HFFc6 (cell line): ENCODE measurements around the gene ITGA8. TPM values are rescaled to one million over a fixed set of nuclear protein-coding genes. Genes with fewer than 3 reads are reported as not detected.
A peak's percentile ranks its signal among the peaks of the same experiment; 100 is the strongest.
"Not testable (repeated sequence)": the region's sequence is repeated elsewhere in the genome, so short reads cannot be mapped to it uniquely, and the experiment has no call there.

ENCODE experiments used
- DNase-seq: peaks from one replicate; pipeline ENCODE4 v3.0.0-alpha.2; 2018
- H3K27ac Mint-ChIP-seq: 2 replicates; pipeline ENCODE4 v1.8.0; 2020; ENCODE audit warnings: mild to moderate bottlenecking, mixed read lengths
- H3K27me3 Mint-ChIP-seq: 2 replicates; pipeline ENCODE4 v1.8.0; 2021; ENCODE audit warnings: mild to moderate bottlenecking, moderate library complexity, mixed read lengths; ENCODE audit not compliant: insufficient read depth
- H3K36me3 Mint-ChIP-seq: 2 replicates; pipeline ENCODE4 v1.8.0; 2021; ENCODE audit warnings: low read depth, mixed read lengths
- H3K4me1 Mint-ChIP-seq: 2 replicates; pipeline ENCODE4 v1.8.0; 2020; ENCODE audit warnings: low read depth, mixed read lengths
- H3K4me3 Mint-ChIP-seq: 2 replicates; pipeline ENCODE4 v1.8.0; 2020; ENCODE audit warnings: mild to moderate bottlenecking, moderate library complexity, mixed read lengths
- H3K9me3 Mint-ChIP-seq: 2 replicates; pipeline ENCODE4 v1.8.0; 2020; ENCODE audit warnings: mild to moderate bottlenecking, mixed read lengths
- total RNA-seq, 6 experiments: library from RNA; stranded (reverse); fragmentation: NEBNext Ultra II Directional; extraction: Animal tissue kit (Norgen Biotek cat#: 25700); gene quantifications; 2 replicates in 1 of 6; 3 replicates in 5 of 6; pipeline ENCODE4 v1.2.3, GENCODE V29; 2021
- TF ChIP-seq, protein P1 (sequence below): fragments of 200-600 bp; sonication (generic); IDR thresholded peaks from 2 replicates; pipeline ENCODE4 v1.5.0; 2021; ENCODE audit warnings: antibody characterized with exemption, mild to moderate bottlenecking

The ITGA8 gene
- total RNA-seq, 6 experiments from 2014 or later, result not detected

DNA sequence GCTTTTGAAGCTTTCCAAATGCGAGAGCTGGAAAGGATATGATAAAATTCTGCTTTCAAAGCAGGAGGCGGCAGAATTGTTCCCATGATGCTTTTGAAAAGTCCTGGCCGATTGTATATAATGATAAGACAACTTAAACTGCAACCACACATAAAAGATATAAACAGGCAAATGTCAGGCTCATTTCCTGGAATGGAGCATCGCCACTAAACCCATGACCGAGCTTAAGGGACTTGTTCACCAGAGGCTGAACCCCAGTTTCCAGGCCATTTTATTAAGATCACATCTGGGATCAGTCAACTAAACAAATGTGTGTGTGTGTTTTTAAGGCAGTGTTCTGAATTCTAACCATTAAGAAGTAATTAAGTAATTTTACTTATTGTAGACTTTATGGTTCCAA, 131.6 kb downstream of the ITGA8 start:
- TF ChIP-seq, protein P1, sequence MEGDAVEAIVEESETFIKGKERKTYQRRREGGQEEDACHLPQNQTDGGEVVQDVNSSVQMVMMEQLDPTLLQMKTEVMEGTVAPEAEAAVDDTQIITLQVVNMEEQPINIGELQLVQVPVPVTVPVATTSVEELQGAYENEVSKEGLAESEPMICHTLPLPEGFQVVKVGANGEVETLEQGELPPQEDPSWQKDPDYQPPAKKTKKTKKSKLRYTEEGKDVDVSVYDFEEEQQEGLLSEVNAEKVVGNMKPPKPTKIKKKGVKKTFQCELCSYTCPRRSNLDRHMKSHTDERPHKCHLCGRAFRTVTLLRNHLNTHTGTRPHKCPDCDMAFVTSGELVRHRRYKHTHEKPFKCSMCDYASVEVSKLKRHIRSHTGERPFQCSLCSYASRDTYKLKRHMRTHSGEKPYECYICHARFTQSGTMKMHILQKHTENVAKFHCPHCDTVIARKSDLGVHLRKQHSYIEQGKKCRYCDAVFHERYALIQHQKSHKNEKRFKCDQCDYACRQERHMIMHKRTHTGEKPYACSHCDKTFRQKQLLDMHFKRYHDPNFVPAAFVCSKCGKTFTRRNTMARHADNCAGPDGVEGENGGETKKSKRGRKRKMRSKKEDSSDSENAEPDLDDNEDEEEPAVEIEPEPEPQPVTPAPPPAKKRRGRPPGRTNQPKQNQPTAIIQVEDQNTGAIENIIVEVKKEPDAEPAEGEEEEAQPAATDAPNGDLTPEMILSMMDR, result no peak
- Mint-ChIP-seq H3K4me1 (peaks cover 25% of the 10 kb centered on the region), H3K9me3 (no peaks in the 10 kb centered on the region), H3K4me3 (no peak overlapping the region), H3K27me3 (peaks cover 2% of the 10 kb centered on the region), H3K27ac (no peak overlapping the region), H3K36me3 (no peaks in the 10 kb centered on the region)
- no peak for DNase-seq

- H3K27me3 Mint-ChIP-seq, result peaks cover 1% of the 10 kb centered on the region; the same call in 1 of the 2 replicates
- no peak for DNase-seq
- no peaks in the 10 kb centered on the region for H3K9me3 Mint-ChIP-seq
- H3K4me1 Mint-ChIP-seq, result peaks cover 25% of the 10 kb centered on the region
- TF ChIP-seq, protein P1, result no peak
- H3K36me3 Mint-ChIP-seq, result no peaks in the 10 kb centered on the region
- H3K4me3 Mint-ChIP-seq, result no peak overlapping the region
- H3K27ac Mint-ChIP-seq, result no peak overlapping the region
These were observed 132.5 kb downstream of the ITGA8 start for GRCh38 chr10:15587271-15587670.

DNA sequence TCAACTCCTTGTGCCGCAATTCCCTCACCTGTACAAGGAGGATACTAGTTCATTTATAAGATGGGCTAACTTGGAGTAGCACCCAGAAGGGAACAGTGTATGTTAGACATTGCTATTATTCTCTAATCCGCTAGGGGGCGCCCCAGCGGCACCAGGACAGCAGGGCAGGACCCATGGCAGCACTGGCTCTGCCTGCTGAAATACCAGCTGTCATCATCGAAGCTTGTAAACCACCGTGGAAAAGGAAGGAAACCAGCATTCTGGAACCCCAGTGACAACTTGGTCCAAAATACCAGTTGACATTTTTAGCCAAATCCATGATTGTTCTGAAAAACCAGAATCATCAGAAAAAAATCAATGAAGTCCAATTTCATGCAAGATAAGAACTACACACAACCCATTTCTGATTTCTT, 134.4 kb downstream of the ITGA8 start:
- no peak overlapping the region for H3K4me3 Mint-ChIP-seq
- TF ChIP-seq, protein P1, result peak; percentile 96
- H3K9me3 Mint-ChIP-seq, result peaks cover 10% of the 10 kb centered on the region
- peaks cover 10% of the 10 kb centered on the region for H3K36me3 Mint-ChIP-seq
- peak; percentile 51 for DNase-seq
- H3K27me3 Mint-ChIP-seq, result peaks cover 1% of the 10 kb centered on the region; the same call in 1 of the 2 replicates
- no peak overlapping the region for H3K27ac Mint-ChIP-seq
- peaks cover 37% of the 10 kb centered on the region for H3K4me1 Mint-ChIP-seq

- Mint-ChIP-seq H3K4me1 (peaks cover 45% of the 10 kb centered on the region), H3K36me3 (peaks cover 12% of the 10 kb centered on the region)
- H3K27me3 Mint-ChIP-seq, H3K27ac Mint-ChIP-seq, H3K9me3 Mint-ChIP-seq, DNase-seq, H3K4me3 Mint-ChIP-seq: not testable (repeated sequence)
These were observed 136.8 kb downstream of the ITGA8 start for GRCh38 chr10:15582972-15583371.

- TF ChIP-seq, protein P1, result no peak
- Mint-ChIP-seq H3K4me3 (peak overlapping the region; percentile 77), H3K9me3 (peaks cover 10% of the 10 kb centered on the region), H3K4me1 (peaks cover 44% of the 10 kb centered on the region), H3K36me3 (peaks cover 20% of the 10 kb centered on the region), H3K27me3 (peaks cover 3% of the 10 kb centered on the region; the same call in 1 of the 2 replicates), H3K27ac (peak overlapping the region; percentile 37)
- peak; percentile 49 for DNase-seq
These were observed 140.1 kb downstream of the ITGA8 start for GRCh38 chr10:15579605-15580004.

DNA sequence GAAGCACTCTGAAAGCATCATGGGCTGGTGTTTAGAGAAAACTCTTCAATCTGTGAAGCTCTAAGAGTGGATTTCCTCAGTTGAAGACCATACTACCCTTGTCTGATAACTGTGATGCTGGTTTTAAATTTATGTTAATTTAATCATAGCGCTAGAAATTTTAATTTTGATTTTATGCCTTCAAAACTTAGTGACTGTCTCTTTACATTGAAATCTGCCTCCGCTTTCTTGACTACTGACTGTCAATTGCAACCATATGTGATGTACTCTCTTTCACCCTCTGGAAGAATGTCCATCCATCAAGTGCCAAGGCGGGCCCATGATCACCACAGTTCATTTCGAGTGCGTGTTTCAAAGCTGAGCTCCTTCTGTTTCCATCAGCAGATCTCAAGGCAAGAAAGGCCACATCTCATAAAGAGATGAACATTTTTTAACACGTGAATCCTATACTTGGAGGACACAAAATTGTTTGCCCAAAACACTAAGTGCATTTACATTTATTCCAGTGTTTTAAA, 147.1 kb downstream of the ITGA8 start:
- Mint-ChIP-seq H3K27ac (no peak overlapping the region), H3K4me3 (no peak overlapping the region), H3K36me3 (0 out of 2 replicates have a peak, but pooled peaks cover 4% of the 10 kb centered on the region), H3K27me3 (peaks cover 6% of the 10 kb centered on the region; the same call in 1 of the 2 replicates), H3K9me3 (no peaks in the 10 kb centered on the region), H3K4me1 (peaks cover 15% of the 10 kb centered on the region)
- DNase-seq, result no peak
- TF ChIP-seq, protein P1, result no peak
